HEK293 (cell line): ENCODE data around the gene IL12RB1.

Experiments
- CTCF ChIA-PET: fragments of 350-600 bp; formaldehyde crosslinking; extraction: SDS; loops from one replicate; lab custom pipeline; 2021; ENCODE audit warnings: antibody characterized with exemption; lab: Yijun Ruan, JAX
- POLR2A ChIA-PET: fragments of 300-600 bp; formaldehyde crosslinking; extraction: SDS; loops from one replicate; lab custom pipeline; 2020; ENCODE audit warnings: antibody characterized with exemption, inconsistent platforms; lab: Yijun Ruan, JAX
- H3K27ac ChIP-seq: fragments of 200-500 bp; sonication (Bioruptor generic); 2 replicates; pipeline ENCODE4 v1.5.1; 2014; ENCODE audit warnings: low read depth, low read length, control low read depth, inconsistent platforms; ENCODE audit errors: extremely low read depth
- H3K36me3 ChIP-seq, 2 experiments: fragments of 200-500 bp in 1 of 2; sonication (Bioruptor generic) in 1 of 2; 1 replicate in 1 of 2; 2 replicates in 1 of 2; pipeline ENCODE4 v1.5.1; 2014 to 2017; ENCODE audit warnings: inconsistent platforms in 2 of 2, low read length in 2 of 2; ENCODE audit not compliant: control insufficient read depth in 2 of 2, insufficient read depth in 1 of 2
- H3K4me1 ChIP-seq: fragments of 200-500 bp; sonication (Bioruptor generic); 2 replicates; pipeline ENCODE4 v1.5.1; 2014; ENCODE audit warnings: mild to moderate bottlenecking, low read length, inconsistent platforms; ENCODE audit not compliant: control insufficient read depth, insufficient read depth
- H3K4me3 ChIP-seq: 2 replicates; pipeline ENCODE4 v1.5.1; 2011; ENCODE audit warnings: low read depth, mild to moderate bottlenecking, control low read depth, low read length, moderate library complexity
- H3K9me3 ChIP-seq: fragments of 200-500 bp; sonication (Bioruptor generic); 2 replicates; pipeline ENCODE4 v1.5.1; 2014; ENCODE audit warnings: low read depth, low read length, inconsistent platforms; ENCODE audit not compliant: control insufficient read depth, insufficient read depth
- ZFP3 ChIP-seq: fragments of 450-650 bp; formaldehyde crosslinking; IDR thresholded peaks from 2 replicates; pipeline ENCODE4 v1.5.1; 2016; ENCODE audit warnings: low read depth, missing biosample characterization, missing genetic modification characterization
- ZNF140 ChIP-seq: fragments of 450-650 bp; formaldehyde crosslinking; IDR thresholded peaks from 2 replicates; pipeline ENCODE4 v1.5.1; 2016; ENCODE audit warnings: missing biosample characterization, missing genetic modification characterization
- ZNF239 ChIP-seq: fragments of 450-650 bp; formaldehyde crosslinking; IDR thresholded peaks from 2 replicates; pipeline ENCODE4 v1.5.1; 2016; ENCODE audit warnings: missing biosample characterization, missing genetic modification characterization
- ZNF394 ChIP-seq: fragments of 450-650 bp; formaldehyde crosslinking; IDR thresholded peaks from 2 replicates; pipeline ENCODE4 v1.5.1; 2016; ENCODE audit warnings: missing biosample characterization, missing genetic modification characterization, mild to moderate bottlenecking, moderate library complexity, borderline replicate concordance
- ZNF501 ChIP-seq: fragments of 450-650 bp; formaldehyde crosslinking; IDR thresholded peaks from 2 replicates; pipeline ENCODE4 v1.5.1; 2016; ENCODE audit warnings: missing biosample characterization, missing genetic modification characterization
- ZNF596 ChIP-seq: fragments of 450-650 bp; IDR thresholded peaks from 2 replicates; pipeline ENCODE4 v1.5.0; 2018; ENCODE audit warnings: missing biosample characterization, mild to moderate bottlenecking, missing genetic modification characterization, moderate library complexity
- ZNF777 ChIP-seq: fragments of 450-650 bp; formaldehyde crosslinking; IDR thresholded peaks from 2 replicates; pipeline ENCODE4 v1.5.1; 2017; ENCODE audit warnings: missing biosample characterization, missing genetic modification characterization, borderline replicate concordance
- ZNF785 ChIP-seq: fragments of 450-650 bp; formaldehyde crosslinking; IDR thresholded peaks from 2 replicates; pipeline ENCODE4 v1.5.1; 2016; ENCODE audit warnings: missing biosample characterization, missing genetic modification characterization
- TF ChIP-seq, protein P1 (sequence below): fragments of 450-650 bp; formaldehyde crosslinking; IDR thresholded peaks from 2 replicates; pipeline ENCODE4 v1.5.1; 2016; ENCODE audit warnings: missing biosample characterization, missing genetic modification characterization
- TF ChIP-seq, protein P2 (sequence below): fragments of 450-650 bp; formaldehyde crosslinking; IDR thresholded peaks from 2 replicates; pipeline ENCODE4 v1.5.1; 2017; ENCODE audit warnings: missing biosample characterization, mild to moderate bottlenecking, missing genetic modification characterization, moderate library complexity
- TF ChIP-seq, protein P3 (sequence below): fragments of 450-650 bp; formaldehyde crosslinking; IDR thresholded peaks from 2 replicates; pipeline ENCODE4 v1.5.1; 2017; ENCODE audit warnings: missing biosample characterization, missing genetic modification characterization
- TF ChIP-seq, protein P4 (sequence below): fragments of 450-650 bp; formaldehyde crosslinking; IDR thresholded peaks from 2 replicates; pipeline ENCODE4 v1.5.1; 2016; ENCODE audit warnings: missing biosample characterization, missing genetic modification characterization
- TF ChIP-seq, protein P5 (sequence below): fragments of 450-650 bp; formaldehyde crosslinking; IDR thresholded peaks from 2 replicates; pipeline ENCODE4 v1.5.1; 2016; ENCODE audit warnings: missing biosample characterization, missing genetic modification characterization

The IL12RB1 gene

DNA sequence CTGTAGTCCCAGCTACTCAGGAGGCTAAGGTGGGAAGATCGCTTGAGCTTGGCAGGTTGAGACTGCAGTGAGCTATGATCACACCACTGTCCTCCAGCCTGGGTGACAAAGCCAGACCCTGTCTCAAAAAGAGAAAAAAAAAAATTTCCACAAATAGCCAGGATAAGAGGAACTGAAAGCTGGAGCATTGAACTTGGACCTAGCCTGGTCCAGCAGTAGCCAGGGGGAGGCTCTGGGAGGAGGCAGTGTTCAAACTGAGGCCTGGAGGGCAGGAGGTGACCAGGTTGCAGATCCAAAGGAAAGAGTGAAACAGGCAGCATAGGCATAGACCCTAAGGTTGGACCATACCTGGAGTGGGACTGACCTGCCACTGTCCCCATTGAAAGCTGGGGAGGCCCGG is 39.4 kb upstream of the IL12RB1 start (continued):
- TF ChIP-seq, protein P1, sequence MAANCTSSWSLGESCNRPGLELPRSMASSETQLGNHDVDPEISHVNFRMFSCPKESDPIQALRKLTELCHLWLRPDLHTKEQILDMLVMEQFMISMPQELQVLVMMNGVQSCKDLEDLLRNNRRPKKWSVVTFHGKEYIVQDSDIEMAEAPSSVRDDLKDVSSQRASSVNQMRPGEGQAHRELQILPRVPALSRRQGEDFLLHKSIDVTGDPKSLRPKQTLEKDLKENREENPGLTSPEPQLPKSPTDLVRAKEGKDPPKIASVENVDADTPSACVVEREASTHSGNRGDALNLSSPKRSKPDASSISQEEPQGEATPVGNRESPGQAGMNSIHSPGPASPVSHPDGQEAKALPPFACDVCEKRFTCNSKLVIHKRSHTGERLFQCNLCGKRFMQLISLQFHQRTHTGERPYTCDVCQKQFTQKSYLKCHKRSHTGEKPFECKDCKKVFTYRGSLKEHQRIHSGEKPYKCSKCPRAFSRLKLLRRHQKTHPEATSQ, result no peak
- TF ChIP-seq, protein P2, sequence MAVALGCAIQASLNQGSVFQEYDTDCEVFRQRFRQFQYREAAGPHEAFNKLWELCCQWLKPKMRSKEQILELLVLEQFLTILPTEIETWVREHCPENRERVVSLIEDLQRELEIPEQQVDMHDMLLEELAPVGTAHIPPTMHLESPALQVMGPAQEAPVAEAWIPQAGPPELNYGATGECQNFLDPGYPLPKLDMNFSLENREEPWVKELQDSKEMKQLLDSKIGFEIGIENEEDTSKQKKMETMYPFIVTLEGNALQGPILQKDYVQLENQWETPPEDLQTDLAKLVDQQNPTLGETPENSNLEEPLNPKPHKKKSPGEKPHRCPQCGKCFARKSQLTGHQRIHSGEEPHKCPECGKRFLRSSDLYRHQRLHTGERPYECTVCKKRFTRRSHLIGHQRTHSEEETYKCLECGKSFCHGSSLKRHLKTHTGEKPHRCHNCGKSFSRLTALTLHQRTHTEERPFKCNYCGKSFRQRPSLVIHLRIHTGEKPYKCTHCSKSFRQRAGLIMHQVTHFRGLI (tag by site-specific recombination), result no peak
- TF ChIP-seq, protein P3, sequence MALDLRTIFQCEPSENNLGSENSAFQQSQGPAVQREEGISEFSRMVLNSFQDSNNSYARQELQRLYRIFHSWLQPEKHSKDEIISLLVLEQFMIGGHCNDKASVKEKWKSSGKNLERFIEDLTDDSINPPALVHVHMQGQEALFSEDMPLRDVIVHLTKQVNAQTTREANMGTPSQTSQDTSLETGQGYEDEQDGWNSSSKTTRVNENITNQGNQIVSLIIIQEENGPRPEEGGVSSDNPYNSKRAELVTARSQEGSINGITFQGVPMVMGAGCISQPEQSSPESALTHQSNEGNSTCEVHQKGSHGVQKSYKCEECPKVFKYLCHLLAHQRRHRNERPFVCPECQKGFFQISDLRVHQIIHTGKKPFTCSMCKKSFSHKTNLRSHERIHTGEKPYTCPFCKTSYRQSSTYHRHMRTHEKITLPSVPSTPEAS, result no peak

DNA sequence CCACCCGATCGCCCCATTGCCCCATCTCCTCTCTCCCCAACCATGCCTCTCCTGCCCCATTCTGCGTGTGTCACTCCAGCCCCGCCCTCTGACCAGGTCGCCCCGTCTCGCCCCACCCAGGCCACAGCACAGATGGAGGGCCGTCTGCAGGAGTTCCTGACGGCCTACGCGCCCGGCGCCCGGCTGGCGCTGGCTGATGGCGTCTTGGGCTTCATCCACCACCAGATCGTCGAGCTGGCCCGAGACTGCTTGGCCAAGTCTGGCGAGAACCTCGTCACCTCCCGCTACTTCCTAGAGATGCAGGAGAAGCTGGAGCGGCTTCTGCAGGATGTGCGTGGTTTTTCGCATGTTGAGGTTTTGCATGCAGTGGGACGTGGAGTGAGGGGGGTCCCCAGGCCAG is 37.1 kb upstream of the IL12RB1 start:
- Histone ChIP-seq H3K27ac (no peak overlapping the region), H3K4me1 (no peaks in the 10 kb centered on the region), H3K9me3 (no peaks in the 10 kb centered on the region), H3K4me3 (no peak overlapping the region), H3K36me3 (peaks cover 0 to 28% of the 10 kb centered on the region in 2 experiments; a peak in 1 of 3 replicates)
- POLR2A ChIA-PET, result no interaction called here
- CTCF ChIA-PET, result interaction anchor here (0.6 kb wide), 1 partner anchor 14 kb away, joined by 4 read pairs; no protein-coding TSS in a partner anchor
- TF ChIP-seq, protein P4, sequence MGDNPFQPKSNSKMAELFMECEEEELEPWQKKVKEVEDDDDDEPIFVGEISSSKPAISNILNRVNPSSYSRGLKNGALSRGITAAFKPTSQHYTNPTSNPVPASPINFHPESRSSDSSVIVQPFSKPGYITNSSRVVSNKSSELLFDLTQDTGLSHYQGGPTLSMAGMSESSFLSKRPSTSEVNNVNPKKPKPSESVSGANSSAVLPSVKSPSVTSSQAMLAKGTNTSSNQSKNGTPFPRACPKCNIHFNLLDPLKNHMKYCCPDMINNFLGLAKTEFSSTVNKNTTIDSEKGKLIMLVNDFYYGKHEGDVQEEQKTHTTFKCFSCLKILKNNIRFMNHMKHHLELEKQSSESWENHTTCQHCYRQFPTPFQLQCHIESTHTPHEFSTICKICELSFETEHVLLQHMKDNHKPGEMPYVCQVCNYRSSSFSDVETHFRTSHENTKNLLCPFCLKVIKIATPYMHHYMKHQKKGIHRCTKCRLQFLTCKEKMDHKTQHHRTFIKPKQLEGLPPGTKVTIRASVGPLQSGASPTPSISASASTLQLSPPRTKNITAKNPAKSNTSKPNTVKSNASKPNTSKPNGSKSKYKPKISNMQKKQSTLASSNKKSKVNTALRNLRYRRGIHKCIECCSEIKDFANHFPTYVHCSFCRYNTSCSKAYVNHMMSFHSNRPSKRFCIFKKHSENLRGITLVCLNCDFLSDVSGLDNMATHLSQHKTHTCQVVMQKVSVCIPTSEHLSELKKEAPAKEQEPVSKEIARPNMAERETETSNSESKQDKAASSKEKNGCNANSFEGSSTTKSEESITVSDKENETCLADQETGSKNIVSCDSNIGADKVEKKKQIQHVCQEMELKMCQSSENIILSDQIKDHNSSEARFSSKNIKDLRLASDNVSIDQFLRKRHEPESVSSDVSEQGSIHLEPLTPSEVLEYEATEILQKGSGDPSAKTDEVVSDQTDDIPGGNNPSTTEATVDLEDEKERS, result no peak
- TF ChIP-seq ZNF501 (tag by site-specific recombination) (no peak), ZNF394 (tag by site-specific recombination) (peak; percentile 35; the same call in 1 of the 2 replicates), ZNF785 (no peak), ZNF777 (tag by site-specific recombination) (no peak)
- TF ChIP-seq, protein P5, sequence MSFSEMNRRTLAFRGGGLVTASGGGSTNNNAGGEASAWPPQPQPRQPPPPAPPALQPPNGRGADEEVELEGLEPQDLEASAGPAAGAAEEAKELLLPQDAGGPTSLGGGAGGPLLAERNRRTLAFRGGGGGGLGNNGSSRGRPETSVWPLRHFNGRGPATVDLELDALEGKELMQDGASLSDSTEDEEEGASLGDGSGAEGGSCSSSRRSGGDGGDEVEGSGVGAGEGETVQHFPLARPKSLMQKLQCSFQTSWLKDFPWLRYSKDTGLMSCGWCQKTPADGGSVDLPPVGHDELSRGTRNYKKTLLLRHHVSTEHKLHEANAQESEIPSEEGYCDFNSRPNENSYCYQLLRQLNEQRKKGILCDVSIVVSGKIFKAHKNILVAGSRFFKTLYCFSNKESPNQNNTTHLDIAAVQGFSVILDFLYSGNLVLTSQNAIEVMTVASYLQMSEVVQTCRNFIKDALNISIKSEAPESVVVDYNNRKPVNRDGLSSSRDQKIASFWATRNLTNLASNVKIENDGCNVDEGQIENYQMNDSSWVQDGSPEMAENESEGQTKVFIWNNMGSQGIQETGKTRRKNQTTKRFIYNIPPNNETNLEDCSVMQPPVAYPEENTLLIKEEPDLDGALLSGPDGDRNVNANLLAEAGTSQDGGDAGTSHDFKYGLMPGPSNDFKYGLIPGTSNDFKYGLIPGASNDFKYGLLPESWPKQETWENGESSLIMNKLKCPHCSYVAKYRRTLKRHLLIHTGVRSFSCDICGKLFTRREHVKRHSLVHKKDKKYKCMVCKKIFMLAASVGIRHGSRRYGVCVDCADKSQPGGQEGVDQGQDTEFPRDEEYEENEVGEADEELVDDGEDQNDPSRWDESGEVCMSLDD (tag by site-specific recombination), result no peak

DNA sequence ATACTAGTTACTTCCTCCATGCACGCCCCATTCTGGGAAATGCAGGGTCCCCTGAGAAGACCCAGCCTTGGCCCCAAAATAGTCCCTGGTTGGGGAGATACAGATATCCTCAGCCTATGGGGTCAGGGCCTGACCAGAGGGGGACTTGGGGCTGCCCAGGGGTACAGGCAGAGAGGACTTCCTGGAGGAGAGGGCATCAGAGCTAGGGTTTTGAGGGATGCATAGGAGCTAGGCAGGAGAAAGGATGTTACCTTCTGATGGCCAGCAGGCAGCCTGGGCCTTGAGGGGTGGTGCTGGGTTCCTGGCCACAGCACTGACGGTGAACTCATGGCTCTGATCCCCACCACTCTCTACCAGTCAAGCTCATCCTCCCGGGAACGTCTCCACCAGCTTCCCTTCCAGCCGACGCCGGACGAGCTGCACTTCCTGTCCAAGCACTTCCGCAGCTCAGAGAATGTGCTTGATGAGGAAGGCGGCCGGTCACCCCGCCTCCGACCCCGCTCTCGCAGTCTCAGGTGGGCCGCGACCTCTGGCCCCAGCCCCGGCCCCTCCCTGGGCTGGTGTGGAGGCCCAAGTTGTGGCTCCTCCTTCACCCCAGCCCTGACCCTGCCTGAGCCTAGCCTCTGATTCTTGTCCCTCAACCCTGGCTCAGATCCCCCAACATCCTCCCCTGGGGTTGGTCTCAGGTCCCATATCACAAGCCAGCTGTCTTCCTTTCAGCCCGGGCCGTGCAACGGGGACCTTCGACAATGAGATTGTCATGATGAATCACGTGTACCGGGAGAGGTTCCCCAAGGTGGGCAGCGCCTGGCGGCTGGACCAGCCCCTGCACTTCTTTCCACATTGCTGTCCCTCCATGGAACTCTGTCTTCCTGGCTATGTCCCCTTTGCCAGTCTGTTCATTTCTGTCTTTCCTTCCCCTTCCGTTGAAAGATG is 36.4 kb upstream of the IL12RB1 start:
- H3K9me3 ChIP-seq, result no peaks in the 10 kb centered on the region
- peaks cover 0 to 22% of the 10 kb centered on the region in 2 experiments; a peak in 1 of 3 replicates for H3K36me3 ChIP-seq
- H3K4me1 ChIP-seq, result no peaks in the 10 kb centered on the region
- no peak overlapping the region for H3K27ac ChIP-seq
- POLR2A ChIA-PET, result interaction anchor here (1.2 kb wide), 1 partner anchor 81 kb away, joined by 3 read pairs; the partner anchor contains the start of gene RAB3A
- no peak overlapping the region for H3K4me3 ChIP-seq
- CTCF ChIA-PET, result no interaction called here
- no peak for TF ChIP-seq ZNF596 (tag by site-specific recombination)
- TF ChIP-seq, protein P5 (tag by site-specific recombination), result no peak
- TF ChIP-seq ZNF140 (tag by site-specific recombination), result no peak
- TF ChIP-seq ZNF239, result no peak
- TF ChIP-seq ZFP3, result peak; percentile 95
- TF ChIP-seq, all 188 proteins: peak for 1
